HepG2 (cell line): ENCODE data around the gene TNS4. TPM values are rescaled to one million over a fixed set of nuclear protein-coding genes. Genes with fewer than 3 reads are reported as not detected.

Experiments
- ATAC-seq: fragments of 200-7000 bp; cut with Tn5 transposase; 3 replicates; pipeline ENCODE4 v1.9.1; 2020; ENCODE audit warnings: mild to moderate bottlenecking, moderate library complexity
- BruUV-seq: library from RNA; stranded (reverse); fragments of 400-500 nt; replicated peaks from 2 replicates; lab custom pipeline; 2021; lab: Mats Ljungman, UMichigan
- CTCF ChIA-PET: fragments of 300-600 bp; formaldehyde crosslinking; extraction: SDS; loops from one replicate; lab custom pipeline; 2021; ENCODE audit warnings: low total read pairs, inconsistent platforms, low intra/inter-chr PET ratio; lab: Yijun Ruan, JAX
- POLR2A ChIA-PET: fragments of 350-600 bp; sonication (Branson Sonifier 250); formaldehyde crosslinking; loops from one replicate; lab custom pipeline; 2020; ENCODE audit warnings: antibody characterized with exemption, inconsistent platforms; lab: Yijun Ruan, JAX
- DNase-seq: peaks from one replicate; pipeline ENCODE4 v3.0.0-alpha.2; 2015; ENCODE audit warnings: low spot score
- FAIRE-seq: peaks from 3 replicates; lab custom pipeline; 2011; peaks lifted over from hg19 to GRCh38; lab: Jason Lieb, UNC
- H2AFZ ChIP-seq: one replicate; pipeline ENCODE4 v1.6.1; 2011; ENCODE audit warnings: low read length, inconsistent platforms
- H3K27ac ChIP-seq: fragments of 300-600 bp; 3 replicates; pipeline ENCODE4 v1.8.0; 2011; ENCODE audit warnings: mixed run types, mild to moderate bottlenecking, mixed read lengths, low read length, inconsistent platforms; ENCODE audit not compliant: insufficient read depth; ENCODE audit errors: extremely low read length
- H3K27me3 ChIP-seq, 2 experiments: fragments of 200-600 bp in 1 of 2; 2 replicates in 1 of 2; 3 replicates in 1 of 2; pipeline versions ENCODE4 v1.6.0 to v1.8.0; 2011; ENCODE audit warnings: low read length in 2 of 2, mild to moderate bottlenecking in 2 of 2, moderate library complexity in 2 of 2, inconsistent platforms in 1 of 2; ENCODE audit not compliant: insufficient read depth in 2 of 2, control insufficient read depth in 1 of 2
- H3K36me3 ChIP-seq, 2 experiments: fragments of 200-600 bp in 1 of 2; replicated peaks in 1 of 2; 2 replicates in 1 of 2; 3 replicates in 1 of 2; pipeline versions ENCODE4 v1.5.1 to v1.8.0; 2011; ENCODE audit warnings: low read length in 2 of 2, inconsistent platforms in 1 of 2; ENCODE audit not compliant: insufficient read depth in 2 of 2, control insufficient read depth in 1 of 2
- H3K4me1 ChIP-seq: 2 replicates; pipeline ENCODE4 v1.5.1; 2012; ENCODE audit warnings: low read length, inconsistent platforms; ENCODE audit not compliant: insufficient read depth
- H3K4me2 ChIP-seq: 2 replicates; pipeline ENCODE4 v1.6.0; 2011; ENCODE audit warnings: low read depth, low read length, inconsistent platforms
- H3K4me3 ChIP-seq, 3 experiments: fragments of 200-600 bp in 1 of 3; sonication (generic), shearing (Covaris generic) in 1 of 3; replicated peaks in 1 of 3; 2 replicates each; pipeline ENCODE4 v1.5.1; 2011 to 2016; ENCODE audit warnings: low read length in 3 of 3, inconsistent platforms in 2 of 3, low read depth in 2 of 3, mild to moderate bottlenecking in 2 of 3, control low read depth in 1 of 3, mixed read lengths in 1 of 3; ENCODE audit not compliant: insufficient read depth in 1 of 3
- H3K79me2 ChIP-seq: one replicate; pipeline ENCODE4 v1.6.1; 2011; ENCODE audit warnings: low read length, inconsistent platforms; ENCODE audit not compliant: insufficient read depth
- H3K9ac ChIP-seq: 2 replicates; pipeline ENCODE4 v1.6.0; 2011; ENCODE audit warnings: mild to moderate bottlenecking, low read depth, low read length, inconsistent platforms; ENCODE audit not compliant: insufficient read depth
- H3K9me3 ChIP-seq: 2 replicates; pipeline ENCODE4 v1.5.1; 2012; ENCODE audit warnings: mild to moderate bottlenecking, low read length
- H4K20me1 ChIP-seq: 2 replicates; pipeline ENCODE4 v1.6.0; 2011; ENCODE audit warnings: inconsistent platforms, mild to moderate bottlenecking, low read length, moderate library complexity; ENCODE audit not compliant: insufficient read depth
- BORCS8-MEF2B ChIP-seq: sonication (generic); formaldehyde crosslinking; IDR thresholded peaks from 2 replicates; pipeline ENCODE4 v1.8.0; 2022; ENCODE audit warnings: mild to moderate bottlenecking, missing genetic modification reagents
- CEBPB ChIP-seq: IDR thresholded peaks from 2 replicates; pipeline ENCODE4 v1.6.1; 2011; ENCODE audit warnings: low read depth, low read length, improper control_type of control experiment, borderline replicate concordance
- EP300 ChIP-seq, 3 experiments: sonication (generic) in 1 of 3; formaldehyde crosslinking in 1 of 3; IDR thresholded peaks; 2 replicates each; pipeline versions ENCODE4 v1.5.1 to v1.6.1; 2011 to 2020; ENCODE audit warnings: low read depth in 2 of 3, low read length in 2 of 3, borderline replicate concordance in 1 of 3, improper control_type of control experiment in 1 of 3, mild to moderate bottlenecking in 1 of 3, missing genetic modification reagents in 1 of 3, moderate library complexity in 1 of 3
- GLI4 ChIP-seq: sonication (generic); formaldehyde crosslinking; IDR thresholded peaks from 2 replicates; pipeline ENCODE4 v1.5.1; 2020; ENCODE audit warnings: missing genetic modification reagents, mild to moderate bottlenecking, moderate library complexity, borderline replicate concordance
- MBD4 ChIP-seq: IDR thresholded peaks from 2 replicates; pipeline ENCODE4 v1.6.1; 2012; ENCODE audit warnings: low read length, inconsistent platforms, borderline replicate concordance
- MXD4 ChIP-seq: IDR thresholded peaks from 2 replicates; pipeline ENCODE4 v1.6.1; 2016; ENCODE audit warnings: mild to moderate bottlenecking, missing biosample characterization, missing genetic modification reagents
- RELA ChIP-seq: sonication (generic); formaldehyde crosslinking; IDR thresholded peaks from 2 replicates; pipeline ENCODE4 v1.4.0; 2020; ENCODE audit warnings: missing genetic modification reagents
- SOX5 ChIP-seq: IDR thresholded peaks from 2 replicates; pipeline ENCODE4 v1.6.1; 2016; ENCODE audit warnings: borderline replicate concordance
- SRSF1 ChIP-seq: fragments of 200-400 bp; formaldehyde crosslinking; optimal IDR thresholded peaks from 2 replicates; pipeline ENCODE3; 2017; ENCODE audit warnings: mild to moderate bottlenecking, low read depth, low read length, moderate library complexity
- TCF7 ChIP-seq: sonication (generic); IDR thresholded peaks from 2 replicates; pipeline ENCODE4 v1.6.1; 2016; ENCODE audit warnings: antibody characterized with exemption, low read depth
- ZNF207 ChIP-seq: fragments of 450-650 bp; IDR thresholded peaks from 2 replicates; pipeline ENCODE4 v1.6.1; 2016; ENCODE audit warnings: antibody characterized with exemption, borderline replicate concordance
- ZNF567 ChIP-seq: sonication (generic); formaldehyde crosslinking; IDR thresholded peaks from 2 replicates; pipeline ENCODE4 v1.8.1; 2023; ENCODE audit warnings: mild to moderate bottlenecking, missing genetic modification reagents, borderline replicate concordance
- ZNF891 ChIP-seq: sonication (generic); formaldehyde crosslinking; IDR thresholded peaks from 2 replicates; pipeline ENCODE4 v1.5.0; 2020; ENCODE audit warnings: mild to moderate bottlenecking, missing genetic modification reagents
- WGBS: methylation state at CpG from one replicate; pipeline ENCODE4 v1.1.6; 2017; ENCODE audit warnings: low lambda C conversion rate; 5-methylcytosine and 5-hydroxymethylcytosine counted together
- in situ Hi-C: cut with HindIII; loops from 2 replicates; pipeline ENCODE4 v1.10.0; 2017; ENCODE audit warnings: low pct_unique_long_range_greater_than_20kb; ENCODE audit not compliant: extremely low pct_ligation_motif_present
- intact Hi-C: fragments of 100-400 bp; cut with micrococcal nuclease; formaldehyde crosslinking; loops from one replicate; pipeline ENCODE4 v1.10.0; 2022; ENCODE audit not compliant: unreplicated experiment
- polyA plus RNA-seq, 8 experiments: library from polyadenylated mRNA; depleted of rRNA in 3 of 8; stranded (reverse) in 7 of 8; unstranded in 1 of 8; fragments of >200 nt; fragmentation: Illumina TruSeq in 4 of 8; extraction: Trizol in 4 of 8; gene quantifications; 2 replicates each; pipeline versions ENCODE4 v1.2.1 to v1.2.3, GENCODE V29; 2011 to 2016; ENCODE audit warnings: low read depth in 4 of 8, missing spikeins in 1 of 8, mixed read lengths in 1 of 8; ENCODE audit not compliant: insufficient read depth in 1 of 8
- total RNA-seq, 5 experiments: library from RNA; depleted of rRNA; stranded (reverse); fragments of >200 nt; fragmentation: Illumina TruSeq; extraction: Trizol; gene quantifications; 2 replicates each; pipeline ENCODE4 v1.2.3, GENCODE V29; 2016; ENCODE audit warnings: low read depth in 1 of 5
- TF ChIP-seq, protein P1 (sequence below): sonication (generic); formaldehyde crosslinking; IDR thresholded peaks from 2 replicates; pipeline ENCODE4 v1.8.1; 2023; ENCODE audit warnings: mild to moderate bottlenecking, missing genetic modification reagents, borderline replicate concordance
- TF ChIP-seq, protein P2 (sequence below): sonication (generic); formaldehyde crosslinking; IDR thresholded peaks from 2 replicates; pipeline ENCODE4 v1.8.1; 2023; ENCODE audit warnings: mild to moderate bottlenecking, missing genetic modification reagents
- TF ChIP-seq, protein P3 (sequence below): IDR thresholded peaks from 2 replicates; pipeline ENCODE4 v1.6.1; 2016; ENCODE audit warnings: low read depth
- TF ChIP-seq, protein P4 (sequence below): IDR thresholded peaks from 2 replicates; pipeline ENCODE4 v1.6.1; 2016; ENCODE audit warnings: mild to moderate bottlenecking, missing biosample characterization, missing genetic modification reagents
- TF ChIP-seq, protein P5 (sequence below): sonication (generic); formaldehyde crosslinking; IDR thresholded peaks from 2 replicates; pipeline ENCODE4 v1.4.0; 2020; ENCODE audit warnings: missing genetic modification reagents

The TNS4 gene
- total and polyA plus RNA-seq, 2 of the 13 experiments (the other 11 are each of a cell fraction or from before 2014, with no cell fraction given) = 0.58 to 2.1 TPM

DNA sequence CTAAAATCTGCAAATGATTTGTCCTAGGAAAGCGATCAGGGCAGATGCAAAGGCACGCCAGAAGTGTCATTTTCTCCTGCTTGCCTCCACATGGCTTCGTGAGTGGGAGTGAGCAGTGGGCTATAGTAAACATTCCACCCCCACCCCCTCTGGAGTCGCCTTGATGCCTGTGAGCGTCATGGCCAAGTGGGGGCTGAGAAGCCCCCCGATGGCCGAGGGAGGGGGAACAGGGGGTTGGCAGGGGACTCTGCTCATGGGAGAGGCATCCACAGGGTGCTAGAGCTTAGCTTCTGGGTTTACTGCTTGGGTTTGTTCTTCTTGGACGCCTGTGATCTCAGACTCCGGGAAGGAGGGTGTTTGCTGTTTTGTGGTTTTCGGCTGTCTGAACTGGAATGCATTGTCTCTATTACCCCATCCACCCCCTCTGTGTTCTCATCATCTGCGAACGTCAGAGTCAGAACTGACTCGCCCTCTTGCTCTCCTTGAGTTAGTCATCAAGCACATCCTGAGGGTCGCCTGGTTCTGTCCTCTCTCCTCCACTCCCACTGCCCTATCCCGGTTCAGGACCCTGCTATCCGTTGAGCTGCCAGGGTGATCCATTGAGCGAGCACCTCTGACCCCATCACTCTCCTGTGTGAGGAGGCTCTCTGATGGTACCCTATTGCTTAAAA is 15.4 kb downstream of the TNS4 start:
- ATAC-seq (peak; percentile 34), FAIRE-seq (peak; percentile 21), DNase-seq (peak; percentile 86)
- Histone ChIP-seq H3K9ac (no peak overlapping the region), H3K27ac (no peak overlapping the region), H3K27me3 (no peaks in the 10 kb centered on the region), H3K4me3 (no peak overlapping the region), H4K20me1 (no peaks in the 10 kb centered on the region), H3K9me3 (no peaks in the 10 kb centered on the region), H3K4me2 (no peak overlapping the region; the same call in 1 of the 2 replicates), H3K4me1 (peaks cover 57% of the 10 kb centered on the region), H2AFZ (no peak overlapping the region), H3K36me3 (no peaks in the 10 kb centered on the region), H3K79me2 (no peaks in the 10 kb centered on the region)
- intact Hi-C loops = no loop called here
- ChIA-PET POLR2A (interaction anchor here (1.0 to 1.4 kb wide), 2 partner anchors 9 to 63 kb away, joined by 3 read pairs; no protein-coding TSS in a partner anchor), CTCF (no interaction called here)
- in situ Hi-C loops = no loop called here
- 10% methylated on average over 16 of the region's 17 CpGs for WGBS
- BruUV-seq = no TSS peak
- TF ChIP-seq MBD4 (no peak), ZNF891 (CRISPR knock-in tag) (no peak), ZNF567 (CRISPR knock-in tag) (no peak), BORCS8-MEF2B (CRISPR knock-in tag) (no peak), EP300 (IDR thresholded peaks at IDR 0.05; ENCODE audit: low read depth in 2 of 2, low read length in 2 of 2) (peak in 1 of 2 experiments; percentile 43; a peak in 1 of 4 replicates), EP300 (CRISPR knock-in tag; IDR thresholded peaks at IDR 0.05; ENCODE audit: borderline replicate concordance) (no peak), RELA (CRISPR knock-in tag) (no peak), MXD4 (CRISPR knock-in tag) (no peak), ZNF207 (no peak), SRSF1 (no peak), GLI4 (CRISPR knock-in tag) (no peak), CEBPB (peak; percentile 17; the same call in 1 of the 2 replicates), TCF7 (0 out of 2 replicates have a peak, but pooled peaks have one; percentile 3), SOX5 (CRISPR knock-in tag) (peak; percentile 53; the same call in 1 of the 2 replicates)
- TF ChIP-seq, protein P1, sequence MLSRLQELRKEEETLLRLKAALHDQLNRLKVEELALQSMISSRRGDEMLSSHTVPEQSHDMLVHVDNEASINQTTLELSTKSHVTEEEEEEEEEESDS (CRISPR knock-in tag) = no peak
- TF ChIP-seq, protein P2, sequence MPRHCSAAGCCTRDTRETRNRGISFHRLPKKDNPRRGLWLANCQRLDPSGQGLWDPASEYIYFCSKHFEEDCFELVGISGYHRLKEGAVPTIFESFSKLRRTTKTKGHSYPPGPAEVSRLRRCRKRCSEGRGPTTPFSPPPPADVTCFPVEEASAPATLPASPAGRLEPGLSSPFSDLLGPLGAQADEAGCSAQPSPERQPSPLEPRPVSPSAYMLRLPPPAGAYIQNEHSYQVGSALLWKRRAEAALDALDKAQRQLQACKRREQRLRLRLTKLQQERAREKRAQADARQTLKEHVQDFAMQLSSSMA (CRISPR knock-in tag) = 0 out of 2 replicates have a peak, but pooled peaks have one; percentile 10
- TF ChIP-seq, protein P3, sequence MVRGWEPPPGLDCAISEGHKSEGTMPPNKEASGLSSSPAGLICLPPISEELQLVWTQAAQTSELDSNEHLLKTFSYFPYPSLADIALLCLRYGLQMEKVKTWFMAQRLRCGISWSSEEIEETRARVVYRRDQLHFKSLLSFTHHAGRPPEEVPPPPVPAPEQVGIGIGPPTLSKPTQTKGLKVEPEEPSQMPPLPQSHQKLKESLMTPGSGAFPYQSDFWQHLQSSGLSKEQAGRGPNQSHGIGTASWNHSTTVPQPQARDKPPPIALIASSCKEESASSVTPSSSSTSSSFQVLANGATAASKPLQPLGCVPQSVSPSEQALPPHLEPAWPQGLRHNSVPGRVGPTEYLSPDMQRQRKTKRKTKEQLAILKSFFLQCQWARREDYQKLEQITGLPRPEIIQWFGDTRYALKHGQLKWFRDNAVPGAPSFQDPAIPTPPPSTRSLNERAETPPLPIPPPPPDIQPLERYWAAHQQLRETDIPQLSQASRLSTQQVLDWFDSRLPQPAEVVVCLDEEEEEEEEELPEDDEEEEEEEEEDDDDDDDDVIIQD (CRISPR knock-in tag) = no peak
- TF ChIP-seq, protein P4, sequence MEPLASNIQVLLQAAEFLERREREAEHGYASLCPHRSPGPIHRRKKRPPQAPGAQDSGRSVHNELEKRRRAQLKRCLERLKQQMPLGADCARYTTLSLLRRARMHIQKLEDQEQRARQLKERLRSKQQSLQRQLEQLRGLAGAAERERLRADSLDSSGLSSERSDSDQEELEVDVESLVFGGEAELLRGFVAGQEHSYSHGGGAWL (CRISPR knock-in tag) = no peak
- TF ChIP-seq, protein P5, sequence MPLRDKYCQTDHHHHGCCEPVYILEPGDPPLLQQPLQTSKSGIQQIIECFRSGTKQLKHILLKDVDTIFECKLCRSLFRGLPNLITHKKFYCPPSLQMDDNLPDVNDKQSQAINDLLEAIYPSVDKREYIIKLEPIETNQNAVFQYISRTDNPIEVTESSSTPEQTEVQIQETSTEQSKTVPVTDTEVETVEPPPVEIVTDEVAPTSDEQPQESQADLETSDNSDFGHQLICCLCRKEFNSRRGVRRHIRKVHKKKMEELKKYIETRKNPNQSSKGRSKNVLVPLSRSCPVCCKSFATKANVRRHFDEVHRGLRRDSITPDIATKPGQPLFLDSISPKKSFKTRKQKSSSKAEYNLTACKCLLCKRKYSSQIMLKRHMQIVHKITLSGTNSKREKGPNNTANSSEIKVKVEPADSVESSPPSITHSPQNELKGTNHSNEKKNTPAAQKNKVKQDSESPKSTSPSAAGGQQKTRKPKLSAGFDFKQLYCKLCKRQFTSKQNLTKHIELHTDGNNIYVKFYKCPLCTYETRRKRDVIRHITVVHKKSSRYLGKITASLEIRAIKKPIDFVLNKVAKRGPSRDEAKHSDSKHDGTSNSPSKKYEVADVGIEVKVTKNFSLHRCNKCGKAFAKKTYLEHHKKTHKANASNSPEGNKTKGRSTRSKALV = no peak
